ENCODE data around the gene TMEM41B. TPM values are rescaled to one million over a fixed set of nuclear protein-coding genes. Genes with fewer than 3 reads are reported as not detected.
"Not testable (repeated sequence)": the region's sequence is repeated elsewhere in the genome, so short reads cannot be mapped to it uniquely, and the experiment has no call there.

TMEM41B gene
- total RNA-seq, 1 experiment from 2014 or later = 68.1 TPM

DNA sequence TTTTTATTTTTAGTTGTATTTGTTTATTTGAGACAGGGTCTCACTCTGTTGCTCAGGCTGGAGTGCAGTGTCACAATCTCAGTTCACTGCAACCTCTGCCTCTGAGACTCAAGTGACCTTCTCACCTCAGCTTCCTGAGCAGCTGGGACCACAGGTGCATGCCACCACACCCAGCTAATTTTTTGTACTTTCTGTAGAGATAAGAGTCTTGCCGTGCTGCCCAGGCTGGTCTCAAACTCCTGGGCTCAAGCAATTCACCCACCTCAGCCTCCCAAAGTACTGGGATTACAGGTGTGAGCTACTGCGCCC is 53.6 kb downstream of the TMEM41B start:
- not testable (repeated sequence) for DNase-seq (ENCODE audit: low spot score)

DNA sequence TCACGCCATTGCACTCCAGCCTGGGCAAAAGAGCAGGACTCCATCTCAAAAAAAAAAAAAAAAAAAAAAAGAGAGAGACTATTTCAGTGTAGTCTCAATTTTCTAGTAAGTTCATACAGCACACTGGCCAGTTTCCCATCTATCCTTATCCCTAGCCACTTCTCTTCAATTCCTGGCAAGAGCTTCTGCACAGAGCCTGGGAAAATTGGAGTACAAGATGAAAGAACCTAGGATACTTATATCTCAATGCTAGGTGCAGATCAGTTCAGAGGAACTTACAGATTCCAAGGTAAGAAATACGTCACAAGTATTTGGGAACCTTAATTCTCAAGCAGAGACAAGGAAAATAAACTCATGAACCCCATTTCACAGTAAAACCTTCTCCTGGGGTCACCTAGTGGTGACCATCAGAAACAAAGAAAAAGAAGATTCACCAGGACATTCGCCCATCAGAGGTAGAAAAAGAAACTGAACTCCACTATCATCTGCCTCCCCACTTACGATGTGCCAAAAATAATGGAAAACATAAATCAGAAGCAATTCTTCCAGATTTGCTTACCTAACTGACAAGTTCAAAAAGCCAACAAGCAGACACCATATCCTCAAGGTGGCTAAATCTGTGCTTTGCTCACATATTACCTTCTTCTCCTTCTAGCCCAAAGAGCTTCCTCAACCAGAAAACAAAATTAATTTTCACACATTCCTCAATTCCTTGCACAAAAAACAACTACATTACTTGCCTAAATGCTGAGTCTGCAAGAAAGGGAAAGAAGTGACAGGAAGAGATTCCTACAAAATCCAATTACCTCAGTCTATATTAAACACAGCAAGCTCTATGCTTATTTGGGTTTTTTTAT is 54.2 kb downstream of the TMEM41B start:
- DNase-seq (ENCODE audit: low spot score) = no peak

DNA sequence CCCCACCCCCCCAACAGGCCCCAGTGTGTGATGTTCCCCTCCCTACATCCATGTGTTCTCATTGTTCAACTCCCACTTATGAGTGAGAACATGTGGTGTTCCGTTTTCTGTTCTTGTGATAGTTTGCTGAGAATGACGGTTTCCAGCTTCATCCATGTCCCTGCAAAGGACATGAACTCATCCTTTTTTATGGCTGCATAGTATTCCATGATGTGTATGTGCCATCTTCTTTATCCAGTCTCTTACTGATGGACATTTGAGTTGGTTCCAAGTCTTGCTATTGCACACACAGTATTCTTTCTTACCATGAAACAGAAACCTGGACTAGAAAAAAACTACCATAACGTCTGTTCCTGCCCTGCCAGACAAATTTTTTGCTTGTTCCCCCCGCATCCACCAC is 56.1 kb downstream of the TMEM41B start:
- DNase-seq (ENCODE audit: low spot score) = not testable (repeated sequence)

DNA sequence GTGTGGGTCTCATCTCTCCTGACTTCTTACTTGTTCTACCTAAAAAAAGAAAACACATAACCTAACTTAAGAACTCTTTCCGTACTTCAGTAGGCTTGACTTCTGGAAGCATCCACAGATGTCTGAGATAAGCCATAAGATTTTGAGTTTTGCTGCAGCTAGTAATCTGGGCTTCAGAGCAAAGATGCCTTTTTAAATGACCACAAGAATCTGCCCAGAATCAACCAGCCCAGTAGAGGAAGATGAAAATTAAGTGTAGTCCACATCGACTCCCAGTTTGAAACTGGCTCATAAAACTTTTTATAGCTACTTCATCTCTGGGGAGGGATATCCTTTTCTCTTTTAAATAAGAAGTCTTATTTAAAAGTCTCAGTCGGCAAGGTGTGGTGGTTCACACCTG is 60.0 kb downstream of the TMEM41B start:
- no peak for DNase-seq (ENCODE audit: low spot score)

DNA sequence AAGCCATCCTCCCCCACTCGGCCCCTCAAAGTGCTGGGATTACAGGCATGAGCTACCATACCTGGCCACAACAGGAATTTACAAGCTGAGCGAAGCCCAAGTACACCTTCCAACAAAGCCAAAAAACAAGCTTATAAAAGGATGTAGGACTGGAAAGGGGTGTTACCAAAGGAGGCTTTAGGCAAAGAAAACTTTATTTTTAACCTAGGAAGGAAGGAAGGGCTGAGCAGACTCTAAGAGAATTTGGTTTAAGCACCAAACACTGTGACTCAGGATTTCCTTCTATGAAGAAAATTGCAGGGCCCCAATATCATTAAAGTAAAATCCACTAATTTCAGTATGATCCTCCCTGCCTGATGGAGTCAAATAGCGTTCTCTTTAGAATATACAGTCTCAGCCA is 61.3 kb downstream of the TMEM41B start:
- no peak for DNase-seq (ENCODE audit: low spot score)

DNA sequence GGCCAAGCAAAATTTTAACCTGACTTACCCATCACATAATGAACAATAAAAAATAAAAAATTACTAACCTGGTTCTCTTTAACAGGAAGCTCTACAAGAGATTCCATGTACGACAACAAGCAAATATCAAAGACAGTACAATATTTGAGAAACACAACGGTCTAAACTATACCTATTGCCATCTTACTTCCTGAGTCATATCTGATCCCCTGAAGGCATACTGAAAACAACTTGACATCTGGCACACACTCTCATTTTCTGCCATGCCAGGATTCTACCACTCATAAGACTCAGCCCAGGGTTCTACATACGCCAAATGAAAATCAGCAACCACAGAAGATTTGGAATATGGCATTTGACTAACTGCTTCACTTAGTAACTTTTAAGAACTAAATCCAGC is 63.1 kb downstream of the TMEM41B start:
- DNase-seq (ENCODE audit: low spot score) = no peak

DNA sequence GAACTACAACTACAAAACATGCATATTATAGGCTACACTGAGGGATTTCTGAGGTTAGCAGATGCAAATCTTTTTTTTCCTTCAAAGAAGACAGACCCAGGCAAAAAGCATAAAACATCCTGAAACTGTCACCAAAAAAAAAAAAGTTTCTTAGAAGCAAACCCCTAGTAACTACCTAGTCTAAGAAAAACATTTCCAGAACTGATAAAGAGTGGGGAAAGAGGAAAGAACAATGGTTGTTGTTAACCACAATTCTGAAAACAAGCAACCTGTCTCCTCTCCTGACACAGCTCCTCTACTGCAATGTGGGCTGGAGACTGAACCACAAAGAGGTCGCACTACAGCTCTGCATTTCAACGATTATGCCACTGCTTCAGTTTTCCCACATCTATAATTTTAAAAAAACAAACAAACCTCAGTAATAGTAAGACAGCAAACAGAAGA is 64.2 kb downstream of the TMEM41B start:
- DNase-seq (ENCODE audit: low spot score) = peak; percentile 52

DNA sequence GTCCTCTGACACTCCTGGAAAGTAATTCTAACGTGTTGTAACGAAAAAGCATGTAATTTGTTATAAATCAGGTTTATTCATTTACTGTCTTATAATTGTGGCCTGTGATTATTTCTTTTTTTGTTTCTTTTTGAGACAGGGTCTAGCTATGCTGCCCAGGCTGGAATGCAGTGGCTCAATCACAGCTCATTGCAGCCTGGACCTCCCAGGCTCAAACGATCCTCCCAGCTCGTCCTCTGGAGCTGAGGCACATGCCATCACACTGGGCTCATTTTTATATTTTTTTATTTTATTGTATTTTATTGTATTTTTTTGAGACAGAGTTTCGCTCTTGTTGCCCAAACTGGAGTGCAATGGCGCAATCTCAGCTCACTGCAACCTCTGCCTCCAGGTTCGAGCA is 65.1 kb downstream of the TMEM41B start:
- no peak for DNase-seq (ENCODE audit: low spot score)

DNA sequence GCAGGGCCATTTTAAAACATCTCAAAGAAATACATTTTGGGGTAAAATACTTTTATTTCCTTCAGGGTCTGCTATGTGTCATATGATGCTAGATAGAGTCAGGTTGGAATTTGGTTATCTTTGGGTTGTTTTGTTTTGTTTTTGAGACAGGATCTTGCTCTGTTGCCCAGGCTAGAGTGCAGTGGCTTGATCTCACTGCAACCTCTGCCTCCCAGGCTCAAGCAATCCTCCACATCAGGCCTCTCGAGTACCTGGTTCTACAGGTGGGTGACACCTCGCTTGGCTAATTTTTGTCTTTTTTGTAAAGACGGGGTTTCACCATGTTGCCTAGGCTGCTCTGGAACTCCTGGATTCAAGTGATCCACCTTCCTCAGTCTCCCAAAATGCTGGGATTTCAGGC is 66.5 kb downstream of the TMEM41B start:
- no peak for DNase-seq (ENCODE audit: low spot score)

DNA sequence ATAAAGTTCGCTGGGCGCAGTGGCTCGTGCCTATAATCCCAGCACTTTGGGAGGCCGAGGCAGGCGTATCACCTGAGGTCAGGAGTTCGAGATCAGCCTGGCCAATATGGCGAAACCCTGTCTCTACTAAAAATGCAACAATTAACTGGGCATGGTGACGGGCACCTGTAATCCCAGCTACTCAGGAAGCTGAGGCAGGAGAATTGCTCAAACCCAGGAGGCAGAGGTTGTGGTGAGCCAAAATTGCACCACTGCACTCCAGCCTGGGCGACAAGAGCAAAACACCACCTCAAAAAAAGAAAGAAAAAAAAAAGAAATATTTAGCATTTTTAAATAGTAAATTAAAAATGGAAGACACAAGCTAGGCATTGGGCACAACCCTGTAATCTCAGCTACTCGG is 78.2 kb downstream of the TMEM41B start:
- DNase-seq (ENCODE audit: low spot score) = not testable (repeated sequence)

DNA sequence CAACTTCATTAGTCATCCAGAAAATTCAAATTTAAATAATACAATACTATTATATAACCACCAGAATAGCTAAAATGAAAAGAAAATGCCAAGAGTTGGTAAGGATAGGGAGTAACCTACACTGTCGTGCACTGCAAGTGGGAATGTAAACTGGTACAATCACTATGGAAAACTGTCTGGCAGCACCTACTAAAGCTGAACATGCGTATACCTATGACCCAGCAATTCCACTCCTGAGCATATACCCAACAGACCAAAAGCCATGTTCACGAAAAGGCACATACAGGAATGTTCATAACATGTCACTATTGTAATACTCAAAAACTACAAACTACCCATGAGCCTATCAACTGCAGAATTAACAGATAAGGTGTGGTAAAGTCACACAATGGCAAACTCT is 81.9 kb downstream of the TMEM41B start:
- DNase-seq (ENCODE audit: low spot score) = no peak

DNA sequence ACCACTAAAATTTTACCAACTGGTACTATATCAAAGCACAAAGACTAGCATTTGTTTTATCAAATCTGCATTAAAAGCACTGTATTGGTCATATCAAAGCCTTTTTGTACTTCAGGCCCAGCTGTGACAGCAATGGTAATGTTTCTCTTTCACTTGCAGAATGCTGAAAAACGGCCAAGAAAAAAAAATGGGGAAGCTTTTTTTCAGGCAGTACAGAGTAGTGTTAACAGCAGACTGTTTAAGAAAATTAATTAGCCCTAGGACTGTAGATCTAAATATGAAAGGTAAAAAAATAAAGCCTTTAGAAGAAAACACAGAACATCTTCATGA is 82.6 kb downstream of the TMEM41B start:
- no peak for DNase-seq (ENCODE audit: low spot score)

Other genes with a start within 250 kb of the TMEM41B start
- 0.10 TPM in 1 of 2 replicates, not detected in the other for gene SCUBE2, start 223.0 kb downstream of the TMEM41B start, total RNA-seq (2014; rRNA removed; shearing (Covaris generic))
- 51.2 and 56.4 TPM in 2 replicates for gene DENND5A, start 49.2 kb downstream of the TMEM41B start, total RNA-seq (2014; rRNA removed; shearing (Covaris generic))
- 72.0 and 88.9 TPM in 2 replicates for gene IPO7, start 70.1 kb upstream of the TMEM41B start, total RNA-seq (2014; rRNA removed; shearing (Covaris generic))
- 27.6 and 38.0 TPM in 2 replicates for gene ZNF143, start 146.4 kb upstream of the TMEM41B start, total RNA-seq (2014; rRNA removed; shearing (Covaris generic))